ENCODE data around the gene APLP1.
"Not testable (repeated sequence)": the region's sequence is repeated elsewhere in the genome, so short reads cannot be mapped to it uniquely, and the experiment has no call there.

APLP1 gene

GRCh38 chr19:35868172-35868822, at the start of gene APLP1:
TSS of gene APLP1 (plus strand) at chr19:35868574. CDS start at chr19:35868637, 63 bp downstream.
- no peak for FAIRE-seq
- DNase-seq (ENCODE audit: low spot score) = peak; percentile 82

GRCh38 chr19:35822579-35822978, 45.8 kb upstream of the APLP1 start:
- peak; percentile 41 for DNase-seq (ENCODE audit: low spot score)
- no peak for FAIRE-seq

DNA sequence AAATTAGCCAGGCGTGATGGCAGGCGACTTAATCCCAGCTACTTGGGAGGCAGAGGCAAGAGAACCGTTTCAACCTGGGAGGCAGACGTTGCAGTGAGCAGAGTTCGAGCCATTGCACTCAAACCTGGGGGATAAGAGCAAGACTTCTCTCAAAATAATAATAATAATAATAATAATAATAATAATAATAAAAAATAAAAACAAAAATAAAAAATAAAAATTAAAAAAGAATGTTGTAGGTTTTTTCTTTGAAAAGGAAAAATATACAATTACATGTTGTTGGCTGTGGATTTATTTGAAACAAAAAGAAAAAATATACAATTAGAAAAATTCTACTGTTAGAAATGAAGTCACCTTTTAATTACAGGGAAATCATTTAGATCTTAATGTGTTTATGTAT, 44.2 kb upstream of the APLP1 start:
- FAIRE-seq (no peak), DNase-seq (ENCODE audit: low spot score) (no peak)

DNA sequence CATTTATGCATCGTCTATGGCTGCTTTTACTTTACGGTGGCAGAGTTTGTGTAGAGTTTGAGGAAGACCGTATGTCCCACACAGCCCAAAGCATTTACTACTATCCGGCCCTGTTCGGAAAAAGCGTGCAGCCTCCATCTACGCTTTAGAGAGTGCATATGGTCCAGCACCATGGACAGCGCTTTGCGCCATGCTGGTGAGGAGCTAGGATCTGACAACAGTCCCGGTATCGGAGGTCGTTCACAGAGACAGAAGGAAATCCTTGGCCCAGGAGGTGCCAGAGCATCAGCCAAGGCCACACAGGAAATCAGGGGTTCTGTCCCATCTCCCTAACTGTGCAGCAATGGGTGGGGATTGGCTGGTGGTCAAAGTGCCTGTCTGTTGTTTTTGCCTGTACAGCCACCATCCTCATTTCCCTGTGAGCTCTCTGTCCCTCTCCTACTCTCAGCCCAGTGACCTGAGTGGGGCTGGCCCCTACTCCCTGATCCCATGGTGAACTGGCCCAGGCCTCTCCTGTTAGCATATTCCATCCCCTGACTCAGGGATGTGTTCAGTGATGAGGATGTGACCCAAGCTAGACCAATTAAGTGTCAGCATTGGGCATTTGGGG, 39.6 kb upstream of the APLP1 start:
- peak; percentile 78 for DNase-seq (ENCODE audit: low spot score)

GRCh38 chr19:35830986-35831385, 37.4 kb upstream of the APLP1 start:
- DNase-seq (ENCODE audit: low spot score) (no peak), FAIRE-seq (no peak)

More for the DNA sequence above, 39.6 kb upstream of the APLP1 start:
- FAIRE-seq = peak; percentile 65

GRCh38 chr19:35832054-35832453, 36.3 kb upstream of the APLP1 start:
- DNase-seq (ENCODE audit: low spot score) (no peak), FAIRE-seq (no peak)

DNA sequence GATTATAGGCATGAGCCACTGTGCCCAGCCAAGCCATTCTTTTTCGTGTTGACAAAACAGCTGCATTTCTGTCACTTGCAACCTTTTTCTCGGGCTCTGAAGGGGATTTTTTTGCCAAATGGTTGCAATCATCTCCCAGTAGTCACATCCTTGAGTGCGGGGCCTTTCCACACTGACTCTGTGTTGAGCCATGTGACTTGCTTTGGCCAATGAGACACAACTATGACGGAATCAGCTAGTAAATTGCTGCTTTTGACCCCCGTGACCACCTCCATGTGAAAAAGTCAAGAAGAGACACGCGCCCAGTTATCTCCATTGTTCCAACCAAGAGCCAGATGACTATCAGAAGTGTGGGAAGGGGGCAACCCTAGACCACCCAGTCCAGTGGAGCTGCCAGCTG, 34.4 kb upstream of the APLP1 start:
- DNase-seq (ENCODE audit: low spot score) (no peak), FAIRE-seq (no peak)

DNA sequence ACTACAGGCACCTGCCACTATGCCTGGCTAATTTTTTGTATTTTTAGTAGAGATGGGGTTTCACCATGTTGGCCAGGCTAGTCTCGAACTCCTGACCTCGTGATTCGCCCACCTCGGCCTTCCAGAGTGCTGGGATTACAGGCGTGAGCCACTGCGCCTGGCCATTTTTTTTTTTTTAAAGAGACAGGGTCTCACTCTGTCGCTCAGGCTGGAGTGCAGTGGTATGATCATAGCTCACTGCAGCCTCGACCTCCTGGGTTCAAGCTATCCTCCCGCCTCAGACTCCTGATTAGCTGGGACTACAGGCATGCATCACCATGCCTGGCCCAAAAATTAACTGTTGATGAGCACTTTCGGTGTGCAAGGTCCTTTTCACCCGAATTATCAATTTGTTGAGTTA, 32.3 kb upstream of the APLP1 start:
- not testable (repeated sequence) for FAIRE-seq

GRCh38 chr19:35841961-35842595, 26.3 kb upstream of the APLP1 start:
- no peak for DNase-seq (ENCODE audit: low spot score)
- FAIRE-seq = no peak

More for the DNA sequence above, 32.3 kb upstream of the APLP1 start:
- DNase-seq (ENCODE audit: low spot score) = not testable (repeated sequence)

- DNase-seq (ENCODE audit: low spot score) (no peak), FAIRE-seq (peak; percentile 17)
Observed at GRCh38 chr19:35842666-35843272, 25.6 kb upstream of the APLP1 start.

GRCh38 chr19:35843676-35844481, 24.5 kb upstream of the APLP1 start:
- DNase-seq (ENCODE audit: low spot score) = no peak

GRCh38 chr19:35844482-35845214, 23.7 kb upstream of the APLP1 start:
- FAIRE-seq (no peak), DNase-seq (ENCODE audit: low spot score) (no peak)

More at GRCh38 chr19:35843676-35844481, 24.5 kb upstream of the APLP1 start:
- FAIRE-seq = no peak

- FAIRE-seq (peak; percentile 5), DNase-seq (ENCODE audit: low spot score) (peak; percentile 58)
Observed at GRCh38 chr19:35845215-35846037, 22.9 kb upstream of the APLP1 start.

GRCh38 chr19:35846038-35846668, 22.2 kb upstream of the APLP1 start:
- FAIRE-seq (no peak), DNase-seq (ENCODE audit: low spot score) (no peak)

DNA sequence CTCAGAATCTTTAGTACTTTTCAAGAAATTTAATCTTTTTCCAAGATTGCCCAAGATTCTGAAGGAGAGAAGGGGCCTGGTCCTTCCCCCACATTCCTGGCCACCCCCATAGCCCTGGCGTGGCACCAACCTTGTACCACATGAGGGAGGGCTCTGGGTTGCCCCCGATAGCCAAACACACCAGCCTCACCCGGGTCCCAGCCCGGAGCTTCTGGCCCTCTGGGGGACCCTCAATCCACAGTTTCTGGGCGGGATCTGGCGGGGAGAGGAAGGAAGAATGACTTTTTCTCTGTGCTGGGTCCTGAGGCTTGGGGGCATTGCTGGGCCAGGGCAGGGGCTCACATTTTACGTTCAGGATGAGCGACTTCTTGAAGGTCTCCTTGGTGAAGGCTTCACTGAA, 20.5 kb upstream of the APLP1 start:
- FAIRE-seq = no peak
- no peak for DNase-seq (ENCODE audit: low spot score)

DNA sequence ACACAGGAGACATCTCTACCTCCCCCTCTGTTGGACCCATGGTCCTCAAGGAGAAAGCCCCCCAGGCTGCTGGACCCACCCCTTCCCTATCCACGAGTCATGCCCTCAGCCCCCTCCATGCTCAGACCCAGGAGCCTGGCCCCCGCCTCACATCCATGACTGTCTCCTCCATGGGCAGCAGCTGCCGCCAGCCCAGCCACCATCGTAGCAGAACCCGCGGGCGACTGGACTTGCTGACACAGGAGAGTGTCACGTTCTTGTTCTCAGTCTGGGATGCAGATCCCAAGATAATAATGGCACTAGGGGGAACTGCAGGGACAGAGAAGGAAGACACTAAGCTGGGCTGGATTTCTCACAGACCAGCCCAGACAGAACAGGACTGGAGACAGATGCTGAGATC, 19.9 kb upstream of the APLP1 start:
- DNase-seq (ENCODE audit: low spot score) (no peak), FAIRE-seq (no peak)

GRCh38 chr19:35848919-35849505, 19.4 kb upstream of the APLP1 start:
- DNase-seq (ENCODE audit: low spot score) (no peak), FAIRE-seq (no peak)

GRCh38 chr19:35851213-35852028, 17.0 kb upstream of the APLP1 start:
- FAIRE-seq = no peak
- no peak for DNase-seq (ENCODE audit: low spot score)

Measured in urothelium cell line (cell line).